ENCODE results near the gene PLEKHA7. TPM values are rescaled to one million over a fixed set of nuclear protein-coding genes. Genes with fewer than 3 reads are reported as not detected.
A peak's percentile ranks its signal among the peaks of the same experiment; 100 is the strongest.

The PLEKHA7 gene
- total and polyA plus RNA-seq, 5 donors from 2014 or later = 0.48 to 1.8 (median 0.73) TPM

DNA sequence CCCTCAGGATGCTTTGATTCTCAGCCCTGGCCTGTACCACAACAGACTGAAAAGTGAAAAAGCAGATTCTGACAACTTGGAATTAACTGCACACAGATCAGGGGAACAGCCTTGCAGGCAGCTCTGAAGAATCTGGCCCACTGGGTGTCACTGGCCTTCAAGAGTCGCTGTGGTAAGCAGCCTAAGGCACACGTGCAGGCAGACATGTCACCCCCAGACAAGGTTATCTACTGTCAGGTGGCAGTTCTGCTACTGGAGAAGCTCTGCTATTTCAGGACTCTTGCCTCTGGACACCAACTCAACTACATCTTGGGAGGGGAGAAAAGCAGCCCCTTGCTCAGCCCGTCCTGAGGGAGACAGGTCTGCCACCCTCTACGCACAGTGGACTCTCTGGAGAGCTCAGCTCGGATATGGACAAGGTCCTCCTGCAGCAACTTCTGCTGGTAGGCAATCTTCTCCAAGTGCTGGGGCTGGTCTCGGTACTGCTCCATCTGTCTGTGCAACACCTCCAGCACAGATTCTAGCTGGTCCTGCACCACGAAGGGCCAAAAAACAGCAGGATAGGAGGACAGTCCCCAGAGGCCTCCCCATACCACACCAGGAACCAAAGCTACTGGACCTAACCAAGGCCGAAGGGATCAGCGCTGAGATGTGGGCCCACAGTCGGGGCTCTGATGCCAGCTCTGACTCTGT, 212.8 kb downstream of the PLEKHA7 start:
- H3K27me3 ChIP-seq (ENCODE audit: control insufficient read depth, insufficient read depth, low read length) = peaks cover 3% of the 10 kb centered on the region
- no peaks in the 10 kb centered on the region for H3K9me3 ChIP-seq (ENCODE audit: control insufficient read depth in 2 of 2, low read length in 2 of 2)
- H3K4me1 ChIP-seq (ENCODE audit: control insufficient read depth, insufficient read depth, low read length, poor library complexity, severe bottlenecking) = no peaks in the 10 kb centered on the region
- no peak overlapping the region for H3K4me3 ChIP-seq (ENCODE audit: low read depth, low read length)
- DNase-seq (no peak), ATAC-seq (ENCODE audit: low read depth in 2 of 2) (no peak)
- Mint-ChIP-seq H3K9me3 (no peaks in the 10 kb centered on the region), H3K4me3 (no peak overlapping the region), H3K27me3 (no peaks in the 10 kb centered on the region), H3K4me1 (no peaks in the 10 kb centered on the region), H3K36me3 (no peaks in the 10 kb centered on the region), H3K27ac (no peak overlapping the region)
- H3K36me3 ChIP-seq (ENCODE audit: control insufficient read depth, insufficient read depth, low read length) = no peaks in the 10 kb centered on the region
- H3K27ac ChIP-seq (ENCODE audit: insufficient read depth, low read length, poor library complexity, severe bottlenecking) = no peak overlapping the region

DNA sequence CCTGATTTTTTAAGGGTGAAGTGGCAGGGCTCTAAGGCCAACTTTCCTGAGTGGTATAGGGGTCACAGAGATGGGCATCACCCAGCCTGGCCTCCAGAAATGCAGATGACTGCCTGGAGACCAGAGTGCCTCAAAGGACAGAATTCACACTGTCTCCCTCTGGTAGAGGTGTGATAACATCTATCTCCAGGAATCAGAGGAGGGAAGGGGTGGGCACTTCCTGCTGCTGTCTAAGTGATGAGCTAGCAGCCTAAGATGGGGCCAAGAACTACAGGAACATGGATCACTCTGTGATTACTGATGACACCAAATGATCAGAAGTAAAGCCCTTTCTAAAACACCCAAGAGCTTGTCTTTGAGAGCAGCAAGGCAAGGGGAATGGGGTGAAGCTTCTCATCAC, 213.8 kb downstream of the PLEKHA7 start:
- Mint-ChIP-seq H3K27ac (peak overlapping the region in 2 of 3 donors; percentile 15 to 30), H3K4me3 (no peak overlapping the region), H3K9me3 (no peaks in the 10 kb centered on the region), H3K4me1 (no peaks in the 10 kb centered on the region), H3K27me3 (no peaks in the 10 kb centered on the region), H3K36me3 (no peaks in the 10 kb centered on the region)
- Histone ChIP-seq H3K9me3 (ENCODE audit: control insufficient read depth in 2 of 2, low read length in 2 of 2) (no peaks in the 10 kb centered on the region), H3K27ac (ENCODE audit: insufficient read depth, low read length, poor library complexity, severe bottlenecking) (no peak overlapping the region), H3K4me1 (ENCODE audit: control insufficient read depth, insufficient read depth, low read length, poor library complexity, severe bottlenecking) (no peaks in the 10 kb centered on the region), H3K4me3 (ENCODE audit: low read depth, low read length) (no peak overlapping the region), H3K36me3 (ENCODE audit: control insufficient read depth, insufficient read depth, low read length) (no peaks in the 10 kb centered on the region), H3K27me3 (ENCODE audit: control insufficient read depth, insufficient read depth, low read length) (peaks cover 3% of the 10 kb centered on the region)
- DNase-seq (no peak), ATAC-seq (ENCODE audit: low read depth in 2 of 2) (no peak)

DNA sequence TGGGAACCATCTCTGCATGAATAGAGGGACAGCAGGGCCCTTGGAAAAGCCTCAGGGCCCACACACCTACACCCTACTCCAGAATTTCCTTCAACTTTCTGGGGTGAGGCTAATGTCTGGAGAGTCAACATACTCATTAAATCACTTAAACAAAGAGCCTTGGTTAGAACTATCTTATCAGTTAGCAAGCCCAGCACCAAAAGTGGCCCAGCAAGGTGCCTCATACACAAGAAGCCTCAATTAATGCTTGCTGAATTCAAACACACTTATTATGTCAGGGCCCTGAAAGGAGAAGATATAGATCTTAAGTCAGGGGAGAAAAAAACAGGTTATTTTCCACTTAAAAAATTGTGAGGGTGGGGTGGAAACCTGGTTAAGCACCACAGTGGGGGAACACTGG, 214.3 kb downstream of the PLEKHA7 start:
- Histone ChIP-seq H3K27me3 (ENCODE audit: control insufficient read depth, insufficient read depth, low read length) (peaks cover 3% of the 10 kb centered on the region), H3K27ac (ENCODE audit: insufficient read depth, low read length, poor library complexity, severe bottlenecking) (no peak overlapping the region), H3K36me3 (ENCODE audit: control insufficient read depth, insufficient read depth, low read length) (no peaks in the 10 kb centered on the region), H3K4me1 (ENCODE audit: control insufficient read depth, insufficient read depth, low read length, poor library complexity, severe bottlenecking) (no peaks in the 10 kb centered on the region), H3K4me3 (ENCODE audit: low read depth, low read length) (no peak overlapping the region), H3K9me3 (ENCODE audit: control insufficient read depth in 2 of 2, low read length in 2 of 2) (no peaks in the 10 kb centered on the region)
- H3K9me3 Mint-ChIP-seq = no peaks in the 10 kb centered on the region
- H3K27me3 Mint-ChIP-seq = no peaks in the 10 kb centered on the region
- H3K27ac Mint-ChIP-seq = peak overlapping the region in 1 of 3 donors; percentile 30
- no peak for ATAC-seq (ENCODE audit: low read depth in 2 of 2)
- no peaks in the 10 kb centered on the region for H3K36me3 Mint-ChIP-seq
- no peak overlapping the region for H3K4me3 Mint-ChIP-seq
- no peak for DNase-seq
- peaks cover 0 to 5% (median 0%) of the 10 kb centered on the region in 4 donors for H3K4me1 Mint-ChIP-seq

DNA sequence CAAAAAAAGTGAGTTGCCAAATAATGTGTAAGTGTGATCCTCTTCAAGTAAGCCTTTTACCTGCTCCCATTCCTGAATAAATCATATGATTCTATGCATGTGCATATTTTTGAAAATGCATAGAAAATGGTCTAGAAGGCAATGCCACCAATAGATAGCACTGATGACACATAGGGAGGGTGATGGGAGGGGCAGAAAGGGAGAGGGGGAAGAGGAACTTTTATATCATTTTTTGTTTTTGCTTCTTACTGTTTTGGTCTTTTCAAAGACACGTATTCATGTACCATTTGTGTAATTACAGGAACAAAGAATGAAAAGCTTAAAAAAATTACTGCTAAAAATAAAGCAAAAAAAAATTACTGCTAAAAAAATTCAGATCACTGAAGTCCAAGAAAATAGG, 215.0 kb downstream of the PLEKHA7 start:
- no peaks in the 10 kb centered on the region for H3K36me3 Mint-ChIP-seq
- no peak overlapping the region for H3K4me3 ChIP-seq (ENCODE audit: low read depth, low read length)
- no peak overlapping the region for H3K27ac Mint-ChIP-seq
- no peak overlapping the region for H3K4me3 Mint-ChIP-seq
- H3K27me3 Mint-ChIP-seq = no peaks in the 10 kb centered on the region
- H3K36me3 ChIP-seq (ENCODE audit: control insufficient read depth, insufficient read depth, low read length) = no peaks in the 10 kb centered on the region
- peaks cover 0 to 6% (median 0%) of the 10 kb centered on the region in 4 donors for H3K4me1 Mint-ChIP-seq
- H3K9me3 ChIP-seq (ENCODE audit: control insufficient read depth in 2 of 2, low read length in 2 of 2) = no peaks in the 10 kb centered on the region
- no peaks in the 10 kb centered on the region for H3K9me3 Mint-ChIP-seq
- ATAC-seq (ENCODE audit: low read depth in 2 of 2) = no peak
- no peak overlapping the region for H3K27ac ChIP-seq (ENCODE audit: insufficient read depth, low read length, poor library complexity, severe bottlenecking)
- H3K4me1 ChIP-seq (ENCODE audit: control insufficient read depth, insufficient read depth, low read length, poor library complexity, severe bottlenecking) = no peaks in the 10 kb centered on the region
- H3K27me3 ChIP-seq (ENCODE audit: control insufficient read depth, insufficient read depth, low read length) = peaks cover 2% of the 10 kb centered on the region
- no peak for DNase-seq

DNA sequence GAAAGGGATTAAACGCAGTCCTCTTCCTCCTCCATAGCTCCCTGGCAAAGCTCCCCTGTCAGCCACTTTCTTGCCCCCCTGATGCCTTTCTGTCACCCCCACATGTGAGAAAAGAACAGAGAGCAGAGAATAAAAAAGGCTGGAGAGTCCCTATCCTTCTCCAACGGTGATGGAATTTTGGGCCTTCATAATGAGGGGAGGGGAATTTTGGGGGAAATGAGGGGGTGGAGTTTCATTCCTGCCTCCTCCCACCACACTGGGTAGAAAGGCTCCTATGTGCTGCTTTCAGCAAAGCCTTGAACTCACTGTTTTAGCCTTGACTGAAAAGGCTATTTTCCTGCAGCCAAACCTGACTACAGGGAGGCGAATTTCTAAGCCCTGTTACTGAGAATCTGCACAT, 216.4 kb downstream of the PLEKHA7 start:
- Histone ChIP-seq H3K4me1 (ENCODE audit: control insufficient read depth, insufficient read depth, low read length, poor library complexity, severe bottlenecking) (no peaks in the 10 kb centered on the region), H3K27ac (ENCODE audit: insufficient read depth, low read length, poor library complexity, severe bottlenecking) (no peak overlapping the region), H3K36me3 (ENCODE audit: control insufficient read depth, insufficient read depth, low read length) (no peaks in the 10 kb centered on the region), H3K27me3 (ENCODE audit: control insufficient read depth, insufficient read depth, low read length) (no peaks in the 10 kb centered on the region), H3K4me3 (ENCODE audit: low read depth, low read length) (no peak overlapping the region), H3K9me3 (ENCODE audit: control insufficient read depth in 2 of 2, low read length in 2 of 2) (no peaks in the 10 kb centered on the region)
- H3K27ac Mint-ChIP-seq = no peak overlapping the region
- no peak for DNase-seq
- no peak overlapping the region for H3K4me3 Mint-ChIP-seq
- H3K4me1 Mint-ChIP-seq = peaks cover 0 to 6% (median 0%) of the 10 kb centered on the region in 4 donors
- H3K9me3 Mint-ChIP-seq = no peaks in the 10 kb centered on the region
- ATAC-seq (ENCODE audit: low read depth in 2 of 2) = no peak
- H3K36me3 Mint-ChIP-seq = no peaks in the 10 kb centered on the region
- H3K27me3 Mint-ChIP-seq = no peaks in the 10 kb centered on the region

DNA sequence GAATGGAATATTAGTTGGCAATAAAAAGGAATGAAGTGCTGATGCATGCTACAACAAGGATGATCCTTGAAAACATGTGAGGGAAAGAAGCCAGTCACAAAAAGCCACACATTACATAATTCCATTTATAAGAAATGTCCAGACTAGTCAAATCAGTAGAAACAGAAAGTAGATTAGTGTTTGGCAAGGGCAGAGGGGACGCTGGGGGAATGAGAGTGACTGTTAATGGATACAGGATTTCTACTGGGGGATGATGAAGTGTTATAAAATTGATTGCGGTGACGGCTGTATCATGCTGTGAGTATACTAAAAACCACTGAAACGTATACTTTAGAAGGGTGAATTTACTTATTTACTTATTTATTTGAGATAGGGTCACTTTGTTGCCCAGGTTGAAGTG, 217.9 kb downstream of the PLEKHA7 start:
- Mint-ChIP-seq H3K36me3 (no peaks in the 10 kb centered on the region), H3K4me3 (no peak overlapping the region), H3K4me1 (peaks cover 0 to 6% (median 0%) of the 10 kb centered on the region in 4 donors), H3K27me3 (no peaks in the 10 kb centered on the region), H3K27ac (no peak overlapping the region), H3K9me3 (no peaks in the 10 kb centered on the region)
- ATAC-seq (ENCODE audit: low read depth in 2 of 2) (no peak), DNase-seq (no peak)
- H3K27me3 ChIP-seq (ENCODE audit: control insufficient read depth, insufficient read depth, low read length) = no peaks in the 10 kb centered on the region
- no peak overlapping the region for H3K27ac ChIP-seq (ENCODE audit: insufficient read depth, low read length, poor library complexity, severe bottlenecking)
- no peaks in the 10 kb centered on the region for H3K9me3 ChIP-seq (ENCODE audit: control insufficient read depth in 2 of 2, low read length in 2 of 2)
- no peaks in the 10 kb centered on the region for H3K36me3 ChIP-seq (ENCODE audit: control insufficient read depth, insufficient read depth, low read length)
- no peaks in the 10 kb centered on the region for H3K4me1 ChIP-seq (ENCODE audit: control insufficient read depth, insufficient read depth, low read length, poor library complexity, severe bottlenecking)
- H3K4me3 ChIP-seq (ENCODE audit: low read depth, low read length) = no peak overlapping the region

DNA sequence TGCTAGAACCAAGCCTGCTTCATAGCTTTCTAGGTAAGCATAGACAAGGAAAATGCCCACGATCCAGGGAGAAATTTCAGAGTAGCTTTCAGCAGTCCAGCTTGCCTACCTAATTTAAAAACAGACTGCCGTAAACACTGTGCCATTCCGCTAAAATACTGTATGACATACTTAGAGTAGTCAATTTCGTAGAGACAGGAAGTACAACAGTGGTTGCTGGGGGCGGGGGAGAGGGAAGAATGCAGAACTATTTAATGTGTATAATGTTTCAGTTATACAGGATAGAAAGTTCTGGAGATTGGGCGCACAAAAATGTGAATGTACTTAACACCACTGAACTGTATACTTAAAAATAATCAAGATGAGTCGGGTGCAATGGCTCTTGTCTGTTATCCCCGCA, 219.1 kb downstream of the PLEKHA7 start:
- DNase-seq (peak in 1 of 3 donors; percentile 19), ATAC-seq (ENCODE audit: low read depth in 2 of 2) (peak in 1 of 2 donors; percentile 46)
- no peaks in the 10 kb centered on the region for H3K4me1 ChIP-seq (ENCODE audit: control insufficient read depth, insufficient read depth, low read length, poor library complexity, severe bottlenecking)
- no peaks in the 10 kb centered on the region for H3K27me3 ChIP-seq (ENCODE audit: control insufficient read depth, insufficient read depth, low read length)
- no peaks in the 10 kb centered on the region for H3K36me3 ChIP-seq (ENCODE audit: control insufficient read depth, insufficient read depth, low read length)
- Mint-ChIP-seq H3K36me3 (no peaks in the 10 kb centered on the region), H3K27me3 (no peaks in the 10 kb centered on the region), H3K9me3 (no peaks in the 10 kb centered on the region), H3K27ac (peak overlapping the region in 1 of 3 donors; percentile 33), H3K4me3 (no peak overlapping the region), H3K4me1 (peaks cover 0 to 6% (median 0%) of the 10 kb centered on the region in 4 donors)
- no peak overlapping the region for H3K27ac ChIP-seq (ENCODE audit: insufficient read depth, low read length, poor library complexity, severe bottlenecking)
- H3K9me3 ChIP-seq (ENCODE audit: control insufficient read depth in 2 of 2, low read length in 2 of 2) = no peaks in the 10 kb centered on the region
- no peak overlapping the region for H3K4me3 ChIP-seq (ENCODE audit: low read depth, low read length)
